WTC11 (cell line): ENCODE data around the gene AHSA1.

Experiments
- ATF3 ChIP-seq: sonication (generic); formaldehyde crosslinking; conservative IDR thresholded peaks from 2 replicates; pipeline ENCODE4 v1.8.1; 2022; ENCODE audit warnings: mild to moderate bottlenecking, missing genetic modification reagents
- CBFB ChIP-seq: sonication (generic); formaldehyde crosslinking; IDR thresholded peaks from 2 replicates; pipeline ENCODE4 v1.8.1; 2022; ENCODE audit warnings: mild to moderate bottlenecking, low read depth, missing genetic modification reagents
- CREM ChIP-seq: sonication (generic); formaldehyde crosslinking; IDR thresholded peaks from 2 replicates; pipeline ENCODE4 v1.8.1; 2022; ENCODE audit warnings: mild to moderate bottlenecking, missing genetic modification reagents, moderate library complexity
- CTCF ChIP-seq: fragments of 200-600 bp; IDR thresholded peaks from 2 replicates; pipeline ENCODE4 v1.8.0; 2022; ENCODE audit warnings: antibody characterized with exemption
- FOXK1 ChIP-seq: sonication (generic); formaldehyde crosslinking; IDR thresholded peaks from 2 replicates; pipeline ENCODE4 v1.8.0; 2022; ENCODE audit warnings: mild to moderate bottlenecking, moderate library complexity, missing genetic modification reagents
- MAX ChIP-seq: sonication (generic); formaldehyde crosslinking; IDR thresholded peaks from 2 replicates; pipeline ENCODE4 v1.8.0; 2022; ENCODE audit warnings: mild to moderate bottlenecking, missing genetic modification reagents
- PREB ChIP-seq: sonication (generic); formaldehyde crosslinking; IDR thresholded peaks from 2 replicates; pipeline ENCODE4 v1.8.1; 2022; ENCODE audit warnings: mild to moderate bottlenecking, missing genetic modification reagents, moderate library complexity, borderline replicate concordance
- TEAD4 ChIP-seq: sonication (generic); formaldehyde crosslinking; IDR thresholded peaks from 2 replicates; pipeline ENCODE4 v1.8.0; 2022; ENCODE audit warnings: mild to moderate bottlenecking, missing genetic modification reagents
- USF2 ChIP-seq: sonication (generic); formaldehyde crosslinking; IDR thresholded peaks from 2 replicates; pipeline ENCODE4 v1.8.1; 2023; ENCODE audit warnings: mild to moderate bottlenecking, missing genetic modification reagents, moderate library complexity

- TF ChIP-seq CTCF (no peak), CBFB (no peak), PREB (no peak), MAX (CRISPR knock-in tag) (no peak), TEAD4 (CRISPR knock-in tag) (no peak), CREM (no peak), ATF3 (CRISPR knock-in tag) (no peak), USF2 (CRISPR knock-in tag) (no peak), FOXK1 (CRISPR knock-in tag) (no peak)
Observed at GRCh38 chr14:77436042-77436441, 21.9 kb upstream of the AHSA1 start.
